HEK293 (cell line): ENCODE data around the gene OR8A1.

Experiments
- CTCF ChIA-PET: fragments of 350-600 bp; formaldehyde crosslinking; extraction: SDS; loops from one replicate; lab custom pipeline; 2021; ENCODE audit warnings: antibody characterized with exemption; lab: Yijun Ruan, JAX
- POLR2A ChIA-PET: fragments of 300-600 bp; formaldehyde crosslinking; extraction: SDS; loops from one replicate; lab custom pipeline; 2020; ENCODE audit warnings: antibody characterized with exemption, inconsistent platforms; lab: Yijun Ruan, JAX
- H3K27ac ChIP-seq: fragments of 200-500 bp; sonication (Bioruptor generic); 2 replicates; pipeline ENCODE4 v1.5.1; 2014; ENCODE audit warnings: low read depth, low read length, control low read depth, inconsistent platforms; ENCODE audit errors: extremely low read depth
- H3K36me3 ChIP-seq, 2 experiments: fragments of 200-500 bp in 1 of 2; sonication (Bioruptor generic) in 1 of 2; 1 replicate in 1 of 2; 2 replicates in 1 of 2; pipeline ENCODE4 v1.5.1; 2014 to 2017; ENCODE audit warnings: inconsistent platforms in 2 of 2, low read length in 2 of 2; ENCODE audit not compliant: control insufficient read depth in 2 of 2, insufficient read depth in 1 of 2
- H3K4me1 ChIP-seq: fragments of 200-500 bp; sonication (Bioruptor generic); 2 replicates; pipeline ENCODE4 v1.5.1; 2014; ENCODE audit warnings: mild to moderate bottlenecking, low read length, inconsistent platforms; ENCODE audit not compliant: control insufficient read depth, insufficient read depth
- H3K4me3 ChIP-seq: 2 replicates; pipeline ENCODE4 v1.5.1; 2011; ENCODE audit warnings: low read depth, mild to moderate bottlenecking, control low read depth, low read length, moderate library complexity
- H3K9me3 ChIP-seq: fragments of 200-500 bp; sonication (Bioruptor generic); 2 replicates; pipeline ENCODE4 v1.5.1; 2014; ENCODE audit warnings: low read depth, low read length, inconsistent platforms; ENCODE audit not compliant: control insufficient read depth, insufficient read depth
- ATF2 ChIP-seq: fragments of 450-650 bp; formaldehyde crosslinking; IDR thresholded peaks from 2 replicates; pipeline ENCODE4 v1.5.1; 2016; ENCODE audit warnings: missing biosample characterization, missing genetic modification characterization, low read depth
- GLIS2 ChIP-seq: fragments of 450-650 bp; formaldehyde crosslinking; IDR thresholded peaks from 2 replicates; pipeline ENCODE4 v1.5.1; 2016; ENCODE audit warnings: missing biosample characterization, missing genetic modification characterization
- HOXD13 ChIP-seq: sonication (generic); formaldehyde crosslinking; IDR thresholded peaks from 2 replicates; pipeline ENCODE4 v1.8.0; 2022; ENCODE audit warnings: missing genetic modification reagents, borderline replicate concordance
- KLF7 ChIP-seq: fragments of 450-650 bp; formaldehyde crosslinking; IDR thresholded peaks from 2 replicates; pipeline ENCODE4 v1.5.1; 2016; ENCODE audit warnings: missing biosample characterization, missing genetic modification characterization, borderline replicate concordance
- MEIS1 ChIP-seq: sonication (generic); formaldehyde crosslinking; IDR thresholded peaks from 2 replicates; pipeline ENCODE4 v1.8.1; 2022; ENCODE audit warnings: missing genetic modification reagents, mild to moderate bottlenecking, borderline replicate concordance
- PRDM6 ChIP-seq: fragments of 450-650 bp; formaldehyde crosslinking; IDR thresholded peaks from 2 replicates; pipeline ENCODE4 v1.5.1; 2017; ENCODE audit warnings: missing biosample characterization, missing genetic modification characterization
- RBAK ChIP-seq: fragments of 450-650 bp; formaldehyde crosslinking; IDR thresholded peaks from 2 replicates; pipeline ENCODE4 v1.5.1; 2016; ENCODE audit warnings: missing biosample characterization, missing genetic modification characterization
- YY1 ChIP-seq: fragments of 450-650 bp; formaldehyde crosslinking; IDR thresholded peaks from 2 replicates; pipeline ENCODE4 v1.5.1; 2018; ENCODE audit warnings: missing biosample characterization, missing genetic modification characterization
- ZNF148 ChIP-seq: fragments of 450-650 bp; formaldehyde crosslinking; IDR thresholded peaks from 2 replicates; pipeline ENCODE4 v1.5.0; 2017; ENCODE audit warnings: missing biosample characterization, missing genetic modification characterization, borderline replicate concordance
- ZNF157 ChIP-seq: fragments of 450-650 bp; formaldehyde crosslinking; IDR thresholded peaks from 2 replicates; pipeline ENCODE4 v1.5.1; 2016; ENCODE audit warnings: missing biosample characterization, missing genetic modification characterization
- ZNF211 ChIP-seq: fragments of 450-650 bp; formaldehyde crosslinking; IDR thresholded peaks from 2 replicates; pipeline ENCODE4 v1.5.1; 2016; ENCODE audit warnings: low read depth, missing biosample characterization, missing genetic modification characterization
- ZNF239 ChIP-seq: fragments of 450-650 bp; formaldehyde crosslinking; IDR thresholded peaks from 2 replicates; pipeline ENCODE4 v1.5.1; 2016; ENCODE audit warnings: missing biosample characterization, missing genetic modification characterization
- ZNF341 ChIP-seq: fragments of 450-650 bp; formaldehyde crosslinking; IDR thresholded peaks from 2 replicates; pipeline ENCODE4; 2016; ENCODE audit warnings: low read depth, missing biosample characterization, missing genetic modification characterization
- ZNF350 ChIP-seq: fragments of 450-650 bp; formaldehyde crosslinking; IDR thresholded peaks from 2 replicates; pipeline ENCODE4 v1.5.0; 2017; ENCODE audit warnings: missing biosample characterization, mild to moderate bottlenecking, missing genetic modification characterization
- ZNF394 ChIP-seq: fragments of 450-650 bp; formaldehyde crosslinking; IDR thresholded peaks from 2 replicates; pipeline ENCODE4 v1.5.1; 2016; ENCODE audit warnings: missing biosample characterization, missing genetic modification characterization, mild to moderate bottlenecking, moderate library complexity, borderline replicate concordance
- ZNF426 ChIP-seq: fragments of 450-650 bp; formaldehyde crosslinking; IDR thresholded peaks from 2 replicates; pipeline ENCODE4 v1.5.1; 2017; ENCODE audit warnings: missing biosample characterization, missing genetic modification characterization, mild to moderate bottlenecking, inconsistent platforms, moderate library complexity
- ZNF473 ChIP-seq: fragments of 450-650 bp; formaldehyde crosslinking; IDR thresholded peaks from 2 replicates; pipeline ENCODE4 v1.5.1; 2017; ENCODE audit warnings: missing biosample characterization, missing genetic modification characterization
- ZNF48 ChIP-seq: fragments of 450-650 bp; formaldehyde crosslinking; IDR thresholded peaks from 2 replicates; pipeline ENCODE4 v1.5.1; 2016; ENCODE audit warnings: missing biosample characterization, missing genetic modification characterization
- ZNF518A ChIP-seq: fragments of 450-650 bp; formaldehyde crosslinking; conservative IDR thresholded peaks from 2 replicates; pipeline ENCODE4 v1.5.1; 2016; ENCODE audit warnings: low read depth, missing biosample characterization, missing genetic modification characterization
- ZNF558 ChIP-seq: fragments of 450-650 bp; formaldehyde crosslinking; IDR thresholded peaks from 2 replicates; pipeline ENCODE4 v1.5.1; 2016; ENCODE audit warnings: missing biosample characterization, missing genetic modification characterization
- ZNF692 ChIP-seq: fragments of 450-650 bp; formaldehyde crosslinking; IDR thresholded peaks from 2 replicates; pipeline ENCODE4 v1.5.1; 2016; ENCODE audit warnings: missing biosample characterization, missing genetic modification characterization
- ZNF701 ChIP-seq: fragments of 450-650 bp; formaldehyde crosslinking; IDR thresholded peaks from 2 replicates; pipeline ENCODE4 v1.5.1; 2016; ENCODE audit warnings: missing biosample characterization, missing genetic modification characterization
- ZNF785 ChIP-seq: fragments of 450-650 bp; formaldehyde crosslinking; IDR thresholded peaks from 2 replicates; pipeline ENCODE4 v1.5.1; 2016; ENCODE audit warnings: missing biosample characterization, missing genetic modification characterization
- ZNF837 ChIP-seq: fragments of 450-650 bp; formaldehyde crosslinking; IDR thresholded peaks from 2 replicates; pipeline ENCODE4 v1.5.1; 2016; ENCODE audit warnings: missing biosample characterization, missing genetic modification characterization

OR8A1 gene

GRCh38 chr11:124520550-124520854, 49.3 kb upstream of the OR8A1 start (continued):
- TF ChIP-seq ZNF148 (tag by site-specific recombination) (no peak), ZNF341 (no peak), RBAK (tag by site-specific recombination) (no peak), ZNF211 (no peak), KLF7 (tag by site-specific recombination) (no peak), ZNF473 (no peak)

- ChIA-PET POLR2A (no interaction called here), CTCF (no interaction called here)
- Histone ChIP-seq H3K27ac (no peak overlapping the region), H3K9me3 (no peaks in the 10 kb centered on the region), H3K4me3 (no peak overlapping the region), H3K36me3 (no peaks in the 10 kb centered on the region), H3K4me1 (no peaks in the 10 kb centered on the region)
- TF ChIP-seq ZNF239 (tag by site-specific recombination), result no peak
- no peak for TF ChIP-seq ZNF837 (tag by site-specific recombination)
- no peak for TF ChIP-seq ZNF426 (tag by site-specific recombination)
- no peak for TF ChIP-seq MEIS1 (CRISPR knock-in tag)
- no peak for TF ChIP-seq ATF2 (tag by site-specific recombination)
- TF ChIP-seq PRDM6 (tag by site-specific recombination), result no peak
- TF ChIP-seq ZNF558 (tag by site-specific recombination), result no peak
- no peak for TF ChIP-seq ZNF157 (tag by site-specific recombination)
- no peak for TF ChIP-seq ZNF350
- no peak for TF ChIP-seq ZNF785 (tag by site-specific recombination)
- no peak for TF ChIP-seq ZNF394 (tag by site-specific recombination)
- TF ChIP-seq GLIS2, result no peak
- TF ChIP-seq YY1 (tag by site-specific recombination), result no peak
- no peak for TF ChIP-seq ZNF518A
- TF ChIP-seq HOXD13 (CRISPR knock-in tag), result no peak
- TF ChIP-seq ZNF701 (tag by site-specific recombination), result no peak
- no peak for TF ChIP-seq ZNF48 (tag by site-specific recombination)
- TF ChIP-seq ZNF692, result no peak
Observed at GRCh38 chr11:124533626-124534025, 36.2 kb upstream of the OR8A1 start.
